Natural killer cell (primary cell): ENCODE results near the gene PKDREJ. TPM values are rescaled to one million over a fixed set of nuclear protein-coding genes. Genes with fewer than 3 reads are reported as not detected.
"Not testable (repeated sequence)": the region's sequence is repeated elsewhere in the genome, so short reads cannot be mapped to it uniquely, and the experiment has no call there.

Source experiments
- ATAC-seq, 3 donors: fragments of 150-1000 bp in 2 of 3; fragments of 200-7000 bp in 1 of 3; cut with Tn5 transposase; 1 replicate in 1 of 3; 2 replicates in 2 of 3; pipeline ENCODE4 v1.10.0; 2021; ENCODE audit warnings: mild to moderate bottlenecking in 2 of 3, moderate library complexity in 2 of 3
- DNase-seq, 2 donors: peaks; one replicate each; pipeline versions ENCODE4 v3.0.0 to v3.0.0-alpha.2; 2013 to 2021; ENCODE audit warnings: mixed read lengths in 1 of 2
- H3K27ac ChIP-seq: one replicate; pipeline ENCODE4 v1.5.1; 2013; ENCODE audit warnings: mild to moderate bottlenecking, low read length
- H3K27me3 ChIP-seq: one replicate; pipeline ENCODE4 v1.6.1; 2013; ENCODE audit warnings: low read length; ENCODE audit not compliant: control insufficient read depth, insufficient read depth
- H3K36me3 ChIP-seq: one replicate; pipeline ENCODE4 v1.6.1; 2013; ENCODE audit warnings: low read length; ENCODE audit not compliant: control insufficient read depth, insufficient read depth
- H3K4me1 ChIP-seq: one replicate; pipeline ENCODE4 v1.6.1; 2013; ENCODE audit warnings: low read length; ENCODE audit not compliant: control insufficient read depth, insufficient read depth
- H3K4me3 ChIP-seq: one replicate; pipeline ENCODE4 v1.5.1; 2013; ENCODE audit warnings: low read length
- H3K9me3 ChIP-seq: one replicate; pipeline ENCODE4 v1.6.1; 2013; ENCODE audit warnings: low read length; ENCODE audit not compliant: control insufficient read depth, insufficient read depth
- H3K27ac Mint-ChIP-seq, 2 donors: one replicate each; pipeline ENCODE4 v1.8.0; 2022; ENCODE audit warnings: mild to moderate bottlenecking in 2 of 2, mixed read lengths in 2 of 2, moderate library complexity in 1 of 2
- H3K27me3 Mint-ChIP-seq, 2 donors: one replicate each; pipeline ENCODE4 v1.8.0; 2022; ENCODE audit warnings: low read depth in 2 of 2, mixed read lengths in 2 of 2
- H3K36me3 Mint-ChIP-seq: one replicate; pipeline ENCODE4 v1.8.0; 2022; ENCODE audit warnings: mixed read lengths
- H3K4me1 Mint-ChIP-seq, 2 donors: one replicate each; pipeline ENCODE4 v1.8.0; 2022; ENCODE audit warnings: mixed read lengths in 2 of 2
- H3K4me3 Mint-ChIP-seq: one replicate; pipeline ENCODE4 v1.8.0; 2022; ENCODE audit warnings: mild to moderate bottlenecking, moderate library complexity, mixed read lengths
- H3K9me3 Mint-ChIP-seq, 2 donors: one replicate each; pipeline ENCODE4 v1.8.0; 2022; ENCODE audit warnings: mixed read lengths in 2 of 2
- CTCF ChIP-seq: fragments of 200-600 bp; IDR thresholded peaks from one replicate; pipeline ENCODE4 v1.8.0; 2022; ENCODE audit warnings: antibody characterized with exemption
- WGBS: methylation state at CpG from one replicate; pipeline ENCODE4 v1.1.7; 2013; ENCODE audit warnings: missing lambda C conversion rate; ENCODE audit not compliant: insufficient coverage; 5-methylcytosine and 5-hydroxymethylcytosine counted together
- intact Hi-C: fragments of 100-400 bp; cut with micrococcal nuclease; formaldehyde crosslinking; loops from one replicate; pipeline ENCODE4 v1.14.2; 2022
- total RNA-seq, 4 donors: library from RNA; stranded (reverse); fragments of 120-200 nt in 1 of 4; gene quantifications; one replicate each; pipeline versions ENCODE4 v1.2.3 to v1.2.4, GENCODE V29; 2013 to 2022

The PKDREJ gene
- under 1 TPM; 0.07 to 0.25 (median 0.20) TPM for total RNA-seq
- total RNA-seq (2013) = 0.11 TPM

- no peak within 1 kb of the TSS for H3K27ac ChIP-seq
- no peaks in the 10 kb centered on the region for H3K9me3 ChIP-seq
- no peaks in the 10 kb centered on the region for H3K9me3 Mint-ChIP-seq
- peaks cover 31% of the 10 kb centered on the region for H3K4me1 ChIP-seq
- WGBS = 57% methylated on average over 30 of the region's 30 CpGs
- H3K27ac Mint-ChIP-seq = peak within 1 kb of the TSS; percentile 78 to 81
- peaks cover 3% of the 10 kb centered on the region for H3K27me3 ChIP-seq
- no peak for ATAC-seq
- TF ChIP-seq CTCF = no peak
- H3K4me3 ChIP-seq = peak within 1 kb of the TSS; percentile 25
- no peak for DNase-seq
- intact Hi-C loops = no loop called here
- peaks cover 44 to 52% of the 10 kb centered on the region in 2 donors for H3K4me1 Mint-ChIP-seq
- peak within 1 kb of the TSS; percentile 89 for H3K4me3 Mint-ChIP-seq
- no peaks in the 10 kb centered on the region for H3K36me3 ChIP-seq
- no peaks in the 10 kb centered on the region for H3K36me3 Mint-ChIP-seq
- peaks cover 0 to 25% of the 10 kb centered on the region in 2 donors for H3K27me3 Mint-ChIP-seq
These were observed at the start of gene PKDREJ for GRCh38 chr22:46263216-46263590. Gene PKDREJ, minus strand, starts transcription at chr22:46263343. Its CDS starts 21 bp downstream, at chr22:46263322.

- H3K36me3 ChIP-seq, H3K9me3 Mint-ChIP-seq, H3K4me3 Mint-ChIP-seq, DNase-seq, H3K27ac Mint-ChIP-seq, H3K4me1 Mint-ChIP-seq, H3K27me3 ChIP-seq, H3K27ac ChIP-seq, H3K9me3 ChIP-seq, H3K4me3 ChIP-seq, H3K36me3 Mint-ChIP-seq, H3K4me1 ChIP-seq, ATAC-seq, intact Hi-C loops, H3K27me3 Mint-ChIP-seq: not testable (repeated sequence)
- whole genome bisulfite sequencing = 100% methylated on average over 2 of the region's 2 CpGs
These were observed 49.7 kb upstream of the PKDREJ start for GRCh38 chr22:46312848-46313247.

- no peaks in the 10 kb centered on the region for H3K36me3 Mint-ChIP-seq
- no peaks in the 10 kb centered on the region for H3K9me3 ChIP-seq
- no peaks in the 10 kb centered on the region for H3K27me3 Mint-ChIP-seq
- ATAC-seq (no peak), DNase-seq (no peak)
- 98% methylated on average over 8 of the region's 8 CpGs for WGBS
- peaks cover 2% of the 10 kb centered on the region for H3K4me1 ChIP-seq
- intact Hi-C loops = no loop called here
- H3K4me3 Mint-ChIP-seq = no peak overlapping the region
- no peak overlapping the region for H3K27ac ChIP-seq
- no peak overlapping the region for H3K27ac Mint-ChIP-seq
- TF ChIP-seq CTCF = no peak
- no peaks in the 10 kb centered on the region for H3K36me3 ChIP-seq
- H3K27me3 ChIP-seq = no peaks in the 10 kb centered on the region
- no peaks in the 10 kb centered on the region for H3K9me3 Mint-ChIP-seq
- H3K4me3 ChIP-seq = no peak overlapping the region
- no peaks in the 10 kb centered on the region for H3K4me1 Mint-ChIP-seq
These were observed 48.9 kb upstream of the PKDREJ start for GRCh38 chr22:46312056-46312455.

- Mint-ChIP-seq H3K4me1 (no peaks in the 10 kb centered on the region), H3K4me3 (no peak overlapping the region), H3K9me3 (no peaks in the 10 kb centered on the region), H3K27me3 (no peaks in the 10 kb centered on the region), H3K36me3 (no peaks in the 10 kb centered on the region), H3K27ac (no peak overlapping the region)
- Histone ChIP-seq H3K9me3 (no peaks in the 10 kb centered on the region), H3K27ac (no peak overlapping the region), H3K4me3 (no peak overlapping the region), H3K4me1 (peaks cover 2% of the 10 kb centered on the region), H3K36me3 (no peaks in the 10 kb centered on the region), H3K27me3 (no peaks in the 10 kb centered on the region)
- WGBS = 96% methylated on average over 15 of the region's 15 CpGs
- intact Hi-C loops = no loop called here
- TF ChIP-seq CTCF = no peak
- ATAC-seq (no peak), DNase-seq (no peak)
These were observed 46.5 kb upstream of the PKDREJ start for GRCh38 chr22:46309526-46310085.
